ENCODE data around the gene ENTPD5.

Gene ENTPD5, protein sequence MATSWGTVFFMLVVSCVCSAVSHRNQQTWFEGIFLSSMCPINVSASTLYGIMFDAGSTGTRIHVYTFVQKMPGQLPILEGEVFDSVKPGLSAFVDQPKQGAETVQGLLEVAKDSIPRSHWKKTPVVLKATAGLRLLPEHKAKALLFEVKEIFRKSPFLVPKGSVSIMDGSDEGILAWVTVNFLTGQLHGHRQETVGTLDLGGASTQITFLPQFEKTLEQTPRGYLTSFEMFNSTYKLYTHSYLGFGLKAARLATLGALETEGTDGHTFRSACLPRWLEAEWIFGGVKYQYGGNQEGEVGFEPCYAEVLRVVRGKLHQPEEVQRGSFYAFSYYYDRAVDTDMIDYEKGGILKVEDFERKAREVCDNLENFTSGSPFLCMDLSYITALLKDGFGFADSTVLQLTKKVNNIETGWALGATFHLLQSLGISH

DNA sequence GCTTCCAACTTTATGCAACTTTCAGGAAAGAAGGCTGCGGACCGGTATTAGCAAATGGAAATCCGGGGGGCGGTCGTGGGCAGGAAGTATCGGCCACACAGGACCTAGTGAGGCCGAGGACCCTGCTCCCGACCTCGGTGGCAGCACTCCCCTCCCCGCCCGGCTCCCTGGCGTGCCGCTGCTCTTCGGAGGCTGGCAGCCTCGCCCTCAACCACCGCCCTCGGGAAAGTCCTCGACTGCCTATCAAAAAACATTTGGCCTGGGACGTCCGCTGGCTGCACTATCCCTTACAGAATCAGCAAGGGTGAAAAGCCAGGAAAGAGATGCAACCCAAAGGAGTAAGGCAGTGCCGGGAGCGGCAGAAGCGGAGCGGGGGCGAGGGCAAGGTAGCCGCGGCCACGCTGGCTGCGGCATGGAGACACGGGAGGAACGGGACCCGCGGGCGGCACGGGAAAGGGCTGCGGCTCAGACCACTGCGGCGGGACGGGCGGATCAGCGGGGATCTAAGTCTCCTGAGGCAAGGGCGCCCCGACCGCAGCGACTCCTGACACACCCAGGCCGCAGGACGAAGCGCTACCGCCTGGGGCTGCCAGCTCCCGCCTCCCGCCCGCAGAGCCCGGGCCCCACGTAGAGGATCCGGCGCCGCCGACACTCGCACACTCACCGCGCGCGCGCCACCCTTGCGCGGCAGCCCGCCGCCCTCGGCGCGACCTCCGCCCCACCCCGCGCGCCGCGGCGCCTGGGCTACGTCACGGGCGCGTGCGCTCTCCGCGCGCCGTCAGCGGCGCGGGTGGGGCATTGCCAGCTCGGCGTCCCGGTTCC is at the start of gene ENTPD5, which contains the start of gene BBOF1:
Gene ENTPD5, minus strand, starts transcription at position 703 of the 822 bp plus-strand sequence. CDS start 31,186 bp downstream, outside the sequence.
Gene BBOF1, plus strand, starts transcription at position 764 of the 822 bp plus-strand sequence. CDS start 130 bp downstream, outside the sequence.
- peak; percentile 84 for DNase-seq (ENCODE audit: low spot score)

DNA sequence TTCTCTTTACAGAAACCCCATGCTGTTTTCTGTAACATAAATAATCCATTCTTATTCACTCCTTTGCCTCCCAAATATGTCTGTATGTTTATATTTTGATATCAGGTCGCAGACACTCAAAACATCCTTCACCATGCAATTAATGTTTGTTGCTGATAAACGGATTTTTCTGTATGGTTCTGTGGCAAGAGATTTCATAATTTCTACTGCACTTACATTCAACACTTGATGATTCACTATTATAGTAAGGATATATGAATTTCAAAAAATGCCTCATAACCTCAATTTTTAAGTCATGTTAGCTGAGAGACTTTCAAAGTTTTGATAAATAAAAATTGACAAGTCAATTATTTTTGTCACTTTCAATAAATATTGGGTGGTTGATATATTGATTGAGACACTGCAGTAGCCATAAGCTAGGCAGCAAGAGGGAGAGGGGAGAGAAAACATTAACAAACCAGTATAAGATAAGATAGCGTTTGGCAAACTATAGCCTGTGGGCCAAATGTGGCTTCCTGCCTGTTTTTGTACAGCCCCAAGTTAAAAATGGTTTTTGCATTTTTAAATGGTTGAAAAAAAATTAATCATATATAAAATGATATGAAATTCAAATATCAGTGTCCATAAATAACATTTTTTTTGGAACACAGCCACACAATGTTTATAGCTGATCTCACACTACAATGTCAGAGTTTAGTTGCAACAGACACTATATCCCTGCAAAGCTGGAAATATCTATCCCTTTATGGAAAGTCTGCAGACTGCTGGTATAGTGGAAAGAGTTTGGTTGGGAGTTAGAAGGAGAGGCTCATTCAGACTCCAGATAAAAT is 46.9 kb upstream of the ENTPD5 start:
- no peak for DNase-seq (ENCODE audit: low spot score)

DNA sequence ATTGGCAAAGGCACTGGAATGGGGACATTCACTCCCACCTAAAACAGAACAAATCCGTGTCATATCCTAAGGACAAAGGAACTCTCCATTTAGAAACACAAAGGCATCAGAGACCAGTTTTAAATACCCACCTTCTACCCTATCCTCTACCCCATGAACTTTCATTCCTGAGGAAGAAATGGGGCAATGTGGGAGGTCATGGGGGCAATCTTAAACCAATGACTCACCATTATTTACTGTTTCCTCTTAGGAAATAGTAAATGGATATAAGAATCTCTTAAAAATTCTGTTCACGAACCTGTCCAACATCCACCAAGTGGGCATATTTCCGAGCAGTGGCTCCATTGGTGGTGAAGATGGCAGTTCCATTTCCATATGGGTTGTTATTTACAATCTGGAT is 45.8 kb upstream of the ENTPD5 start:
- no peak for DNase-seq (ENCODE audit: low spot score)

DNA sequence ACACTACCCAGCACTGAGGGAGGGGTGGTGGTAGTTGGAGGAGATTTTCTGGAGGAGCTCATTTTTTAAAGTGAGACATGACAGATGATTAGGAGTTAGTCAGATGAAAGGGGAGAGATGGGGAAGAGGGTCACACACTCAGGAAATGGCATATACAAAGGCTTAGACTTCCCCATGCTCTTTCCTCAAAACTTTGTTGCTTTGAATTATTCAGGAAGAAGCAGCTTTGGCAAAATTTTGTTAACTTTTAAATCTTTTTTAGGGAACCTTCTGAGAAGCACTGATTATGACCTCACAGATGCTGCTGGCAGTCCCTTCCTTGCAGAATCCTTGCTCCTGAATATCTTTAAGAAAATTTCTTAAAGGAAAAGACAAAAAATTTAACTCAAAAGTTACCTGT is 45.3 kb upstream of the ENTPD5 start:
- DNase-seq (ENCODE audit: low spot score): no peak

DNA sequence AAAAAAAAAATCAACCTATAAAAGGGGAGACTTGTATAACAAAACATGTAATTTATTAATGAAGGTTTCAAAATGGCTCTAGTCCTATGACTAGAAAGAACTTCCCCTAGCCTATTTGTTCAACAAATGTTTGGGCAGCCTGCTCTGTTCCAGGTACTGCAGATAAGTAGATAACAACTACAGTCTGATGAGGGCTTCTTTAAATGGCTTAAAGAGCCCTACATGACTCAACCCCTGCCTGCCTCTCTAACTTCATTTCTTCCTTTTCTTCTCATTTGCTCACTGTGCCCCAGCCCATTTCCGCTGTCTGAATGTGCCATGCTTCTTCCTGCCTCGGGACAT is 43.7 kb upstream of the ENTPD5 start:
- DNase-seq (ENCODE audit: low spot score): no peak

DNA sequence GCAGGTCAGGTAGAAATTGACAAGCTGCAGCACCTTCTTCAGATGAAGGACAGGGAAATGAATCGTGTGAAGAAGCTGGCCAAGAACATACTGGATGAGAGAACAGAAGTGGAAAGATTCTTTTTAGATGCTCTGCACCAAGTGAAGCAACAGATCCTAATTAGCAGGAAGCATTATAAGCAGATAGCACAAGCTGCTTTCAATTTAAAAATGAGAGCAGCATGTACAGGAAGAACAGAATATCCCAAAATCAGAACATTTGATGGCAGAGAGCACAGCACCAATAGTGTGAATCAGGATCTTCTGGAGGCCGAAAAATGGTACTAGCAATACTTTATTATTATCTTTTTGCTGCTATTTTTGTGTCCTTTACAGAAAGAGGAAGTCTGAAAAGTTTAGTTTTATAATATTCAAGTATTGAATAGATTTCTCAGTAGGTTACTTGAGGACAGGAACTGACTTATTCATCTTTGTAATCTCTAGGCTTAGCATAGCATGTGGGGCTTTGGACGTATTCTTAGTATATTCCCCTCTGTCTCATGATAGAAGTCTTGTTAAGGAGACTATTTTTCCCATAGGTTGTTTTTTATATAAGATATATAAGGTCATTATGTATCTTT is 30.9 kb upstream of the ENTPD5 start:
- no peak for DNase-seq (ENCODE audit: low spot score)

DNA sequence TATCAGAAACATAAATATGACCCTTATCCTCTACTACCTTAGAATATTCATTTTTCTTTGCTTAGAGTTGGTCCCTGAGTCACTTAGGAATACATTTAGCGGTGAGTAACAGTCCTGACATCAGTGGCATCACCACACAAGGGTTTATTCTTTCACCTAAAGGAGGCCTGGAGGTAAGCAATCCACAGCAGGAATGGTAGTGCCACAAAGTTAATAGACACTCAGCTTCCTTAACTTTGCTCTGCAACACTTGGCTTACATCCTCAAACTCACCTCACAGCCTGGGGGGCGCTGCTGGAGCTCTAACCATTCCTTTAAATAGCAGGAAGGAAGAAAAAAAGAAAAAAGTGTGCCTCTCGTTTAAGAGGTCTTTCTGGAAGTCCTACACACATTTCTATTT is 29.2 kb upstream of the ENTPD5 start:
- no peak for DNase-seq (ENCODE audit: low spot score)

DNA sequence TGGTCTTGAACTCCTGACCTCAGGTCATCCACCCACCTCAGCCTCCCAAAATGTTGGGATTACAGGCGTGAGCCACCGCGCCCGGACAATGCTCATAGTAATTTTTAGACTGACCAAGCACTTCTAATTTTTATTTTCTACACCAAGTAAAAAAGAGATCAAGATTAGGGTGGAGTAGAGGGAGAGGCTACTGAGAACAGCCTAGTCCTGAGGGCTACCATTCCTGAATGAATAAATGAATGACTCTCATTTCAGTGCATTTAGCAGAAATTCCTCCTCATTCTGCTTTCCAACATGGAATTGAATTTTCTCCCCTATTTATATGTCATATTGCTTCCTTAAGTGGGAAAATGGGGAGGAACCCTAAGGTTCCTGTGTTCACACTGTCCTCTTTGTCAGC is 26.4 kb upstream of the ENTPD5 start:
- no peak for DNase-seq (ENCODE audit: low spot score)

DNA sequence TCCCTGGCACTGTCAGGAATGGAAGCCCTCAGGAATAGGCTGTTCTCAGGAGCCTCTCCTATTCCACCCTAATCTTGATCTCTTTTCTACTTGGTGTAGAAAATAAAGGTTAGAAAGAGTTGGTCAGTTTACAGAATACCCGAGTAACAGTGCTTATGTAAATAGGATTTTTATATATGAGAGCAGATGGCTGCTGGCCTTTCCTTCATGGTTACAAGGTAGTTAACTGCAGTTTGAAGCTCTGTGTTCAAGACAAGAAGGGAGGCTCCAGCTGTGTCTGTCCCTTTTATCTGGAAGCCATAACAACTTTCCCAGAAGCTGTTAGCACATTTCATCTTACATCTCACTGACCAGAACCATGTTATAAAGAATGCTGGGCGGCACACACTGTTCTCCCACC is 23.2 kb upstream of the ENTPD5 start:
- no peak for DNase-seq (ENCODE audit: low spot score)

DNA sequence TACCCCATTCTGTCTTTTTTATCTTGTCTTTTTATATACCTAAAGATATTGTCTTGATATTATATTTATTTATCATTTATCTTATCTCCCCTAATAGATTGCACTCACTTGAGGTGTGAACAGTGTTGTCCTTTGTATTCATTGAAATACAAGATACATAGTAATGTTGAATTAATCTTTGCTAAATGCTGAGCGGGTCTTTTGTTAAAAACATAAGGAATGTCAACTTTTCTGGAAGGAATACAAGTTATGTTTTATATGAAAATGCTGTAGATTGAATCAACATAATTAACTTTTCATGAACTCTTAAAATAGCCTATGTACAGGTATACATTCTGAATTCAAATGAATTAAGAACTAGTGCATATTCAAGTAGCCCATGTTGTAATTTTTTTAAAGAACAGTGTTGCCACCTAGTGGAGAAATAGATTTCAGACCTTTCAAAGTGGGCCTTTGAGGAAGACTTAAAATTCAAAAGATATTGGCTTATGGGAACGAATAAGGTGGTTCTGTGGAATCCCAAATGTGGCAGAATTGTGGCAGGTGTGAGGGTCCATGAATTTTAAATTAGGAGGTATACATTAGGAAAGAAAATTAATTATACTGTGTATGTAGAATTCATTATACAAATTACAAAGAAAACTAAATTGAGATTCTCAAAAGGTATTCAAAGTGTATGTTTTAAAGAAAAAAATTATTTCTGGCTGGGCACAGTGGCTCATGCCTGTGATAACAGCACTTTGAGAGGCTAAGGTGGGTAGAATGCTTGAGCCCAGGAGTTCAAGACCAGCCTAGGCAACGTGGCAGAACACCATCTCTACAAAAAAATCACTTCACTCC is 19.2 kb upstream of the ENTPD5 start:
- peak; percentile 30 for DNase-seq (ENCODE audit: low spot score)

DNA sequence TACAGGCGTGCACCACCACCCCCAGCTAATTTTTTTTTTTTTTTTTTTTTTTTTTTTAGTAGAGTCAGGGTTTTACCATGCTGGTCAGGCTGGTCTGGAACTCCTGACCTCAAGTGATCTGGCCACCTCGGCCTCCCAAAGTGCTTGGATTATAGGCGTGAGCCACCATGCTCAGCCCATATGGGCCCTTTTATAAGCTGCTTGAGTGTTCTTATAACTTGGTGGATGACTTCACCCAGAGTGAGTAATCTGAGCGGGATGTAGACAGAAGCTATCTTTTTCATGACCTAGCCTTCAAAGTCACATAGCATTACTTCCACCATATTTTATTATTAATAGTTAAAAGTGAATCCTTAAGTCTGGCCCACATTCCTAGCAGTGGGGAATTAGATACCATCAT is 16.5 kb upstream of the ENTPD5 start:
- DNase-seq (ENCODE audit: low spot score): no peak

DNA sequence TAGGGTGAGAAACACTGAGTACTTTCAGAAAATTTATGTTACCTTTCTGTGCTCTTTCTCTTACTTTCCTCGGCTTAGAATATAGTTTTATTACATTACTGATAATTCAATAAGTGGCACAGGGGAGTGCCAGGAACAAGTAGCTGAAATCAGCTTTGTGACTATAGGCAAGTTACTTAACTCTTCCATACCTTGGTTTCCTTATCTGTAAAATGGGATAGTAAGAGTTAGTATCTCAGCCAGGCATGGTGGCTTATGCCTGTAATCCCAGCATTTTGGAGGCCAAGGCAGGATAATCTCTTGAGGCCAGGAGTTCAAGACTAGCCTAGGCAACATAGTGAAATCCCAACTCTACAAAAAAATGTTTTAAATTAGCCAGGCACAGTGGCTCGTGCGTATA is 15.5 kb upstream of the ENTPD5 start:
- DNase-seq (ENCODE audit: low spot score): no peak

DNA sequence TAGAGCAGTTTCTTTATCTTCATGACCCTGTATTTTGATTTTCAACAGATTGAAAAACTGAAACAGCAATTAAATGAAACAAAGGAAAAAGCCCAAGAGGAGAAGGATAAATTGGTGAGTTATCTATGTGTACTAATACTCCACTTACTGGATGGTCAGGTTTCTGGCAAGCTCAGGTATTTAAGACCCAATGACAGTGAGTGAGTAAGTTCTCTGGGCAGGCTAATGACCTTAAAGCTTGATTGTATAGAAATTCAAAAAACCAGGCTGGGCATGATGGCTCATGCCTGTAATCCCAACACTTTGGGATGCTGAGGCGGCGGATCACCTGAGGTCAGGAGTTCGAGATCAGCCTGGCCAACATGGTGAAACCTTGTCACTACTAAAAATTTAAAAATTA is 10.0 kb upstream of the ENTPD5 start:
- DNase-seq (ENCODE audit: low spot score): no peak

DNA sequence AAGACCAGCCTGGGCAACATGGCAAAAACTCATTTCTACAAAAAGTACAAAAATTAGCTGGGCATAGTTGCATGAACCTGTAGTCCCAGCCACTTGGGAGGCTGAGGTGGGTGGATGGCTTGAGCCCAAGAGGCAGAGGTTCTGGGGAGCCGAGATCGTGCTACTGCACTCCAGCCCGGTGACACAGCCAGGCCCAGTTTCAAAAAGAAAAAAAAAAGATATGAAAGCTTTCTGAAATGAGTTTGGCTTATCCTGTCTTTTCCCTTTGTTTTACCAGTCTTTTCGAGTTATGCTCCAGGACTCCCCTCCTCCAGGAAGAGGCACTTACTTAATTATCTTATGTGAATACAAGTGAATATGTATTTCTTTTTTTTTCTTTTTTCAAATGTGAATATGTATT is 3.3 kb upstream of the ENTPD5 start:
- DNase-seq (ENCODE audit: low spot score): no peak

DNA sequence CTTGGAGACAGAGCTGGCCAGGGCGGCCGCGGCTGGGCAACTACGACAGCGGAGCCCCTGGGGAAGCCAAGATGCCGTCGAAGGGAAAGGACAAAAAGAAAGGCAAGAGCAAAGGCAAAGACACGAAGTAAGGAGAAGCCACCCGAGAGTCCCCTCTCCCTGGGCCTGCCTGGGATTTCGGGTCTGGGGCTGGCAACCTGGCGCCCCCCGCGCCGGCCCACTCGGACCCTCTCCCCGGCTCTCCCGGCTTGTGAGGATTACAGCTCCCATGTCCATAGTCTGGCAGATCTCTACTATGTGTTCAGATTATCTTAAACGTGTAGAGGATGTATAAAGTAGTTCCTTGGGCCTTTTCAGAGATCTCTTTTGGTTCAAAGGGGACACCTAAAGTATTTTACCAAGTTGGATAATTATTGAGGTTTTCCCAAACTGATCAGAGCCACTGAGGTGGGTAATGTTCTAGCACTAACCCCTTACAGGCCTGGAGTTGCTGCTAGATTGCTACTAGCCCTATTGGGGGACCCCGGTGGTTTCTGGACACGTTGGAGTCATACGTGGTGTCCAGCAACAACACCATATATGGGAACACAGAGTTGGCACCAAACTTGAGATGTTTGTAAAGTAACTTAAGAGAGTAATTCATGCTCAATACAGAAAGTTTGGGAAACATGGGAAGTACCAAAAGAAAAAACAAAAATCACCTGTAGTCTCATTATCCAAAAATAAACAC is 485 bp upstream of the ENTPD5 start:
- DNase-seq (ENCODE audit: low spot score): no peak

DNA sequence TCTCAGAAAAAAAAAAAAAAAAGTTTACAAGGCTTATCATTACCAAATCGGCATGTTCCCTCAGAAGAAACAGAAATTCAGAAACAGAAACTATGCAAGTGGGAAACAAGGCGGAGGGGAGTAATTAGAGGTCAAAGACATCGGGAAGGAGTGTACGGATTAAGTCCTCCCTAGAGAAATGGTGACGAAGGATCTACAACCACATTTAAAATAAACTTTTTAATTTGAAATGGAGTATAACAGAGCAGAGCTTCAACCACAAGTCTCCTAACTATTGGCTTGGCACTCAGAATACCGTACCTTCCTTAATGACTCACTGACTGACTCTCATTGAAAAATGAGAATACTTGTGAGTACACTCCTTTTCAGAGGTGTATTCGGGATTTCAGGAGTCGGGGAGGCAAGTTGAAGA is 908 bp downstream of the ENTPD5 start:
- no peak for DNase-seq (ENCODE audit: low spot score)

DNA sequence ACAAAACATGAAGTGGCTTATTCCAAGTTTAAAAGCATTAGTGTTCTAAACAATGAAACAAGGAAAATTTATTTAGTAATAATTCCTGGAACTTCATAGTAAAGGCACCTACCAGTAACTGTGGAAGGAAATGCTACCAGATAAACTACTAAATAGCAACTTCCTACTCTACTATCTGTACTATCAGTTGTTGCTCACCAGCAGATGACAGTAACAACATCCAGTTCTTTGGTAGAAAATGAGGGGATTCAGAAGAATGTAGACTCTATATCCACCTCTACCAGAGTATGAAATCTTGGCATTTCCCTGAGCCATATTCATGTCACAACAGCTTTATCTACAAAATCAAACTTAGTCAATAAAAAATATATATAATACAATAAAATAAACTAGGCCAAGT is 3.1 kb downstream of the ENTPD5 start:
- DNase-seq (ENCODE audit: low spot score): no peak

DNA sequence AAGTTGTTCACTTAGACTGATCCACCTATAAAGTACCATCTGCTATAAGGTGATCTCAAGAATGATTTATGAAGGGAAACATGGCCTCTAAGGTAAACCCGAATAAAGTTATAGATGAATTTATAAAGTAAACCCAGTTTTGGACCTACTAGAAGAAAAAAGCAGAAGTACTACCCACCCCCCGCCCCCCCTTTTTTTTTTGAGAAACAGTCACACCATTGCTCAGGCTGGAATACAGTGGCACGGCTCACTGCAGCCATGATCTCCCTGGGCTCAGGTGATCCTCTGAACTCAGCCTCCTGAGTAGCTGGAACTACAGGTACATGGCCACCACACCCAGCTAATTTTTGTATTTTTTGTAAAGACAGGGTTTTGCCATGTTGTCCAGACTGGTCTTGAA is 3.9 kb downstream of the ENTPD5 start:
- DNase-seq (ENCODE audit: low spot score): no peak

DNA sequence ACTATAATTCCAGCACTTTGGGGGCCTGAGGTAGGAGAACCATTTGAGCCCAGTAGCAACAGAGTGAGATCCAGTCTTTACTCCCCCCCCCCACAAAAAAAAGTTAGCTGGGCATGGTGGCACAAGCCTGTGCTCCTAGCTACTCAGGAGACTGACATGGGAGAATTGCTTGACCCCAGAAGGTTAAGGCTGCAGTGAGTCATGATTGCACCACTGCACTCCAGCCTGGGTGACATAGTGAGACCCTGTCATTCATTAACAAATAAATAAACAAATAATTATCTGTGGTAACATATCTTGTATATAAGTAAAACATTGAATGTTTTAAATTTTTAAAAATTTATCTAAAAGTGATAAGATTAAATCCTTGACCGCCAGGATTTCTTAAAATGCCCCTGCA is 4.8 kb downstream of the ENTPD5 start:
- no peak for DNase-seq (ENCODE audit: low spot score)

DNA sequence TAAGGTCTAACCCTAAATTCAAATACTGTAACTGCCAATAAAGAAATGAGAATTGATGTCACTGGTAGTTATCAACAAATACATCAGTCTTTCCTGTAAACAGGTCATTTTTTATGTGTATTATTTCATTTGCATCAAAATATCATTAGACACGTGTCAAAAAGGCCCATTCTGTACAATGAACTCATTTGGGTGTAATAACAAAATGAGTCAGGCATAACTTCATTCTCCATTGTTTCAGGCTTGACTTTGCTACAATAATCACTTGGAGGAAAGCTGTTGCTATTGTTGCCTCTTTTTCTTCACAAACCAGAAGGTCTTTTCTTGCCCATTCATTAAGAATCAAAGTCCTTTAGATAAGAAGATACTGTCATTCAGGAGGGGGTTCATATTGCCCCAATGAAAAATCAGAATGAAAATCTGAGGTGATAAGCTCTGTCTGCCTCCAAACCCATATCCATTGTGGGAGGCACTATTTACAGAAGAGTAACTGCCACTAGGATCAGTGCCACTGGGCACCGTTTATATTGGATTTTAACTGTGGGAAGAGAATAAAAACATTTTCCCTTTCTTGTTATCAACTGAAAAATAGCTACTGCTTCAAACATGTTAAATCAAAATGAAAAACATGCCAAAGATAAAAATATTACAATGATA is 10.1 kb downstream of the ENTPD5 start:
- no peak for DNase-seq (ENCODE audit: low spot score)

Measured in HuH-7.5 (cell line).